NCI-H1092 treated with DMSO at 0.1 percent for 48 hours (cell line): ENCODE data around the gene LPA.
"Not testable (repeated sequence)": the region's sequence is repeated elsewhere in the genome, so short reads cannot be mapped to it uniquely, and the experiment has no call there.

ENCODE experiments used
- DNase-seq: peaks from one replicate; lab custom pipeline; 2025; lab: John Stamatoyannopoulos, UW

LPA gene

DNA sequence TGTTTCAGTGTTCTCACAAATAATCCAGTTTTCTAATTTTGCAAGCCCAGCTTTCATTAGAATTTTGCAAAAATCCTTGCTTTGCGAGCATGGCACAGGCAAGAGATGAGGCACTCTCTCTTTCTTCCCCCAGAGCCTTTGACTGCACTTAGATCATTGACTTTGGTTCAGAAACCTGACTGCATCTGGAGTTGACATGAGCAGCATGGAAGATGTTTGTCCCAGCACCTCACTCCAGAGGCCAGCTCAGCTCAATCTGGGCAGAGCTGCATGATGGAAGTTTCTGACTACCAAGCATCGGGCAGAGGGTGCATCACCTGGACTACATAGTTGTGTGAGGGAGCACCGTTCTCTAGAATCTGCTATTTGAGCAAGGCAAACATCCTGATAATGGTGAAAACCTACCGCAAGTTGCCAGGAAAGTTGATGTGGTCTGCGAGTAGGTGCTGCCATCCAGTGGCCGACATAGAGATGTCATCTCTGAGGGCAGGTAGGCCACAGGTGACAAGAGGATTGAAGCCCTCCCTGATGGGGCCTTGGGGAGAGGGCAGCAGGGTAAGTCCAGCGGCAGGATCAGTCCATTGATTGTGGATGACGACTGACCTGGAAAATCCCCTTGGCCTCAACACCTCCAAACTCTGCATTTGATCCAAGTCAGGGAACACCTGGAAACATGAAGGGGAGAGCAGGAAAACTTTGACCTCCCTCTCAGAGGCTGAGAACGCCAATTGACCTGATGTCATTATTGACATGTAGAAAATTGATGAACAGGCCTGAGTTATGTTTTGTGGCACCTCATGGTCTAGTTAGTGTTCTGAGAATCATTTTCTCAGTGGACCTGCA, 3.8 kb upstream of the LPA start:
- DNase-seq: peak; percentile 51

DNA sequence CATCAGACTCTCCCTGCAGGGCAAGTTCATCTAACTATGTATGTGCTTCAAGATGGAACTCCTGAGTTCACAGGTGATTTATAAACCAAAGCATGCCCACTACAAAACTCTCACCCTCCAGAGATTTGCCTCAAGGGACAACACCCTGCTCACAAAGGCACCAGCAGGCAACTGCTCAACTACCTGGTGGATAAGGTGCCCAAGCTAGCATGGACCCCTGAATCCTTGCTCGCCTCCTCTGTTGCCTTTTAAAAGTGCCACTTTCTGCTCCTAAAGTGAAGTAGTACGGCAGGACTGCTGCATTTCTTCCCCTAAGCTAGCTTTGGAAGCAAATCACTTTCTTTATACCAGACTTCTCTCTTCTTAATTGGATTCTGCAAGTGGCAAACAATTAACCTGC, 1.2 kb downstream of the LPA start:
- DNase-seq: no peak

DNA sequence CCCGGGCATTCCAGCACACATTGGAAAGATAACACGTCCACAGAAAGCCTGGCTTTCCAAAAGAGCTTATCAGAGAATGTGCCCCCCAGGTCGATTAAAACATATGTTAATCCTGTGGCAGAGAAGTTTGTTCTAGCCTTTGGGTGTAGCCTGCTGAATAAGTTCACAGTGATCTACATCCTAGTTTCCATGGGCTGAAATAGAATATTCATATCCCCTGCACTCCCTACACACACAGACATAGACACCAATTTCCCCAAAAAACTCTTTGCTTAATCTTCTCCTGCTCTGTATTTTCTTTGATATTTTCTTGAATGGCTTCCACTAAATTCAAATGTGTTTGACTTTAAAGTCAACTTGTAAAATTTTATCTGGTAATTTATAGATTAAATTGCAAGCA, 1.6 kb downstream of the LPA start:
- no peak for DNase-seq

DNA sequence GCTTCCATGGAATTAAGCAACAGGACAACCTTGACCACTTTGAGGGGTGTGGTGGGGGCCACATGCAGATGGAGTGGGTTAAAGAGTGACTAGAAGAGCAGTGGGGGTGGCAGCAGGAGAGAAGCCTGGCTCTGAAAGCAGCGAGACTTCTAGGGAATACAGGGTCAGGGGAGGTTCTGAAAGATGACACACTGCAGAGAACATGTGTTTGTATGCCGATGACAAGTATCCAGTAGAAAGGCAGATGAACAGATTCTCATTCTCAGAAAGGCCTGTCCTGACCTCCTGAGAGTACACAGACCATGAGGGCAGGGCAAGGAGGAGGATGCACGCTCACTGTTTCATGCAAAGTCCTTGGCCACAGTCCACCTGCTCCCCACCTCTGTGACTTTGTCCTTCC, 2.9 kb downstream of the LPA start:
- no peak for DNase-seq

DNA sequence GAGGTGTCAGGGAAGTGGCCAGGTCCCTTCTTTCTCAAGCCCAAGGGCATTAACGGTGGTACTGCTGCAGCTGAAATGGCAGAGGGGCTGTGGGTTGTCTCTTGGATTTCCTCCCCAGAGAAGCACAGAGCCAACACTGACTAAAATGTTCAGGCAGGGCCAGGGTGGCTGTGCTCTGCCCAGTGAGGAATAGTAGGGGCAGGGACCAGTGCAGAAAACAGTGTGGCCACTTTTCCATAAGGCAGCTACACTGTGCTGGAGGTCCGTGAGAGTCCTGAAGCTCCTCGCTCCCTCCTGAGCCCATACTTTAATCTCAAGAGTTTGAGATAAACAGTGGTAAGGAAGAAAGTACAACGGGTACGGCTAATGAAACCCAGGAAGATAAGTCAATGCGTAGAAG, 4.5 kb downstream of the LPA start:
- DNase-seq: no peak

DNA sequence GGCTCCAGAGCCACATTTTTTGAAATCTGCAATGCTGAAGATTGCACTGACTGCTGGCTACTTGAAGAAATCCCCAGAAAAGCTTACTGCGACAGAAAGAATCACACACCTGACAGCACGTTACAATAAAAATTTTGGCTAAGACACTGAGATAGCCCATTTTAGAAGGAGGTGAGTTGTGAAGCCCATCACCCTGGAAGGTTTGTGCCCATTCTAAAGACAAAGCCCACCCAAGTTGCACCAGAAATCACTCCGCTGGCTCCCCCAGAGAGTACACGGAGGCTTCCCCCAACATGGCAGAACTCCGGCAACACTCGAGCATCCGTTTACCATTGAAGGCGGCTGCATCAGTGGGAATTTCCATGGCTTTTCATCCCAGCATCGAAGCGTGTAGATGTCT, 29.4 kb downstream of the LPA start:
- DNase-seq: no peak

DNA sequence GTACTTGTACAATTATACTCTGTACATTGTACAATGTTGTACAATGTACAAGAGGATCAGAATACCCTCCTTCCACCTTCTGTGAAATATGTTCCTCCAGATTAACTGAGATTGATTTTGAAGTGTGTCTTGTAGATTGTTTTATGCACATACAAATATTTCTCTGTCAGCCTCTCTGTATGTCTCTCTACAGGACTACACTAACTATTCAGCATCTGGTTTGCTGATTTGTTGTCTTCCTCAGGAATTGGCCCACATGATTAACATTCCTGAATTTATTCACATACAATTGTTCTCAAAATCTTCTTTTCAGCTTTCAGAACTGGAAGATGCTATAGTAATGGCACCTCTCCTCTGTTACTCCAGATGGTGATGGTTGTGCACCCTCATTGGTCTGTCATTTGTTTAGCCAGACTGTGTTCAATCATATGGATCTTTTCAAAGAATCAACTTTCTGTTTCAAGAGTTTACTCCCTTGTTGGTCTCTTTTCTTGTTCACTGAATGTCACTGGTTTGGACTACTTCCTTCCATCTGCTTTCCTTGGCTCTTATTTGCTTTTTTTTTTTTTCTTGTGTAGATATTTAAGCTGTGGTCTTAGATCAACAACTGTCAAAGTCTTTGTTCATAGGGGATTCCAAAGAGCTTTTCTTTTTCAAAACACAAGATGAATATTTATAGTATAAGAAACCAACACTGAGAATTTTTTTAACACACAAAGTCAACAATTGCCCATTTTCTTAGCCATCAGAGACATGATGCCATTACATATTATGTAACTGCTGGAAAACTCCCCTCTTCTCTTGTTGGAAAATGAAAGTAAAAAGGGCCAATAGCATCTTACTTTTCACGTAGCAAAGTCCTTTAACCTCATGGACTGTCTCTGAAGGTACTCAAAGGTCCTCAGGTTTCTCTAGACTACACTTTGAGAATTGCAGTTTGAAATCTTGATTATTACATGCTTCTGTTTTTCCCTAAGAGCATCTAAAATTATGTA, 67.9 kb downstream of the LPA start:
- DNase-seq: no peak

DNA sequence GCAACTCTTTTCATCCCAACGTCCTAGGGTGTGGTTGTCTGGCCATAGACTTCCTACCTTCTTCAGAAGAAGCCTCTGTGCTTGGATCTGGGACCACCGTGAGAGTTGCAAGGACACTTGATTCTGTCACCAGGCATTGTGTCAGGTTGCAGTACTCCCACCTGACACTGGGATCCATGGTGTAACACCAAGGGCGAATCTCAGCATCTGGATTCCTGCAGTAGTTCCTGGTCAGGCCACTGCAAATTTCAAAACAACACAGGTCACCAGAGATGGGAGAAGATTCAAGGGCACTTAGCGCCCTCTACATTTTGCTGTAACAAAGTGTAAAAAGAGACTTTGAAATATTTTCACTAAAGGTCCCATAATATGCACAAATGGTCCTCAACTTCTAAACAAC, 68.8 kb downstream of the LPA start:
- not testable (repeated sequence) for DNase-seq

DNA sequence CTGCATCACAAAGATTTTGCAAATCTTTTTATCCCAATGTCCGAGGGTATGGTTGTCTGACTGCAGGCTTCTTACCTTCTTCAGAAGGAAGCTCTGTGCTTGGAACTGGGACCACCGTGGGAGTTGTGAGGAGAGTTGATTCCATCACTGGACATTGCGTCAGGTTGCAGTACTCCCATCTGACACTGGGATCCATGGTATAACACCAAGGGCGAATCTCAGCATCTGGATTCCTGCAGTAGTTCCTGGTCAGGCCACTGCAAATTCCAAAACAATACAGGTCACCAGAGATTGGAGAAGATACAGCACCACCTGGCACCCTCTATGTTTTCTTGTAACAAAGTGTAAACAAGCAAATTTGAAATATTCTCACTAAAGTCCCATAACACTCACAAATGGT, 77.7 kb downstream of the LPA start:
- no peak for DNase-seq

DNA sequence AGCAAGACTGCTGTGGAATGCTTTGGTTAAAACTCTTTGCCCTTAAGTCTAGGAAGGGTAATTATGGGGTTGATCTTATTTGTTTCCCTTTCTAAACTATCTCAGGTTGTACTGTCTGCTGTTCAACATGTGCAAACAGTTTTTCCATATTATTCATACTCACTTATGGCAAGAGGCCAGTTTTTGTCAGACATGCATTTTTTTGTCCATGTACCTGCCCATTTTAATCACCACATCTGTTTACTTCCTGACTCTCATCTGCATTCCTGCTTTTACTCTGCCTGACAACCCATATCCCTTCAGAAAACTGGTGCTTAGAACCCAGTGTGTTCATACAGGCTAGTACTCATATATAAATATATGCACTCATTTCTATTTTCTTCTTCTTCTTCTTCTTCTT, 80.3 kb downstream of the LPA start:
- DNase-seq: no peak

DNA sequence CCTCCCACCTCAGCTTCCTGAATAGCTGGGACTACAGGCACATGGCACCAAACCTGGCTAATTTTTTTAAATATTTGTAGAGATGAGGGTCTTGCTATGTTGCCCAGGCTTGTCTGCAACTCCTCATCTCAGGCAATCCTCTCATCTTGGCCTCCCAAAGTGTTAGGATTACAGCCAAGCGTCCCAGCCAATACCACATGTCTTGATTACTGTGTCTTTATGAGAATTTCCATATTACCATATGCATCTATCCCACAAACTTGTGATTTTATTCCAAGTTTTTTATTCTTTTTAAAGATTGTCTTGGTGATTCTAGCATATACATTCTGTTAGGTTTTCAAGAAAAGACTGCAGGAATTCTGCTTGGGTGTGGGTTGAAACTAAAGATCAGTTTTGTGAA, 82.7 kb downstream of the LPA start:
- no peak for DNase-seq

DNA sequence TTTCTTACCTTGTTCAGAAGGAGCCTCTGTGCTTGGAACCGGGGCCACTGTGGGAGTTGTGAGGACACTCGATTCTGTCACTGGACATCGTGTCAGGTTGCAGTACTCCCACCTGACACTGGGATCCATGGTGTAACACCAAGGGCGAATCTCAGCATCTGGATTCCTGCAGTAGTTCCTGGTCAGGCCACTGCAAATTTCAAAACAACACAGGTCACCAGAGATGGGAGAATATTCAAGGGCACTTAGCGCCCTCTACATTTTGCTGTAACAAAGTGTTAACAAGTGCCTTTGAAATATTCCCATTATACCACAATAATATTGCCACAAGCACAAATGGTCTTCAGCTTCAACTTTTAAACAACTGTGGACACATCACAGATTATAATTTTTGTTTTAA, 85.6 kb downstream of the LPA start:
- DNase-seq: not testable (repeated sequence)

DNA sequence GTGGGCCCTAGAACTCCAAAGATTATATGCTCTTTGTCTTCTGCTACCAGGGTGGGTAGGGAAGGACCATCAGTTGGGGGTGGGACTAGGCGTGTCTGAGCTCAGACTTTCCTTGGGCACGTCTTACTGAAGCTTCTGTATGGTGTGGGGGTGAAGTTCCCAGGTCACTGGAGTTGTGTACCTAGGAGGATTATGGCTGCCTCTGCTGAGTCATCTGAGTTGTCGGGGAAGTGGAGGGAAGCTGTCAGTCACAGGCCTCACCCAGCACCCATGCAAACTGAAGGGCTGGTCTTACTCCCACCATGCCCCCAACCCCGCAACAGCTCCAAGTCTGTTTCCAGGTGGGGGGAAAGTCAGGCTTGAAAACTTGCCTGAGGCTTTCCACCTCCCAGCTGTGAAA, 90.1 kb downstream of the LPA start:
- no peak for DNase-seq

DNA sequence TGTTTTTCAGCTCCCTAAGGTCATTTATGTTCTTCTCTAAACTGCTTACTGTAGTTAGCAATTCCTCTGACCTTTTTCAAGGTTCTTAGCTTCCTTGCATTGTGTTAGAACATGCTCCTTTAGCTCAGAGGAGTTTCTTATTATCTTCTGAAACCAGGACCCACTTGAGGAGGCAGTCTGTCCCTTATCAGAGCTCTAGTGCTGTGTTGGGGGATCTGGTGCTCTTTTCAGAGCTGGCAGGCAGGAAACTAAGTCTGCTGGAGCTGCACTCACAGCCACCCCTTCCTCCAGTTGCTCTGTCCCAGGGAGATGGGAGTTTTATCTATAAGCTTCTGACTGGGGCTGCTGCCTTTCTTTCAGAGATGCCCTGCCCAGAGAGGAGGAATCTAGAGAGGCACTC, 92.9 kb downstream of the LPA start:
- DNase-seq: not testable (repeated sequence)

DNA sequence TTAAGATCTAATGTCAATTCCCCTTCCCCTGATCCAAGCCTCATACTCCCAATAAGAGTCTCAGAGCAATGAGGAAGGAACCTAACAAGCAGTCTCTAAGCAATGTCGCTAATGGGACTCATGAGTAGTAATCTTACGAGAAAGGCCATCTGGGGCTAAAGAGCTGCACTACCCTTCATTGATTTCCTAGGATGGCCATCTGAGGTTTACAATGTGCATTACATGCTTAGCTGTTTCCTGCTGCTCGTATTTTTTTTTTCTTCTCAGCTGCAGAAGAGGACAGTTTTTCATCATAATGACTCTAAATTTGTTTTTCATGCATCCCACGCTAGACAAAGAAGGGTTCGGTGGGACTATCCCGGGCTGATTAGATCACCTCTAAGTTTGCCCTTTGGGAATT, 119.3 kb downstream of the LPA start:
- DNase-seq: no peak

DNA sequence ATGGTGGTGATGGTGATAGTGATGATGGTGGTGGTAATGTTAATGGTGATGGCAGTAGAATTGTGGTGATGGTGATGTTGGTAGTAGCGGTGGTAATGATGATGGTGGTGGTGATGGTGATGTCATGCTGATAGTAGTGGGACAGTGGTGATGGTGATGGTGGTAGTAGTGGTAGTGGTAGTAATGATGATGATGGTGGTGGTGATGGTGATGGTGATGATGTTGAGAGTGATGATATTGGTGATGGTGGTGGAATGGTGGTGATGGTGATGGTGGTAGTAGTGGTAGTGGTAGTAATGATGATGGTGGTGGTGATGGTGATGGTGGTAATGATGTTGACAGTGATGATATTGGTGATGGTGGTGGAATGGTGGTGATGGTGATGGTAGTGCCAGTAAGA, 128.8 kb downstream of the LPA start:
- no peak for DNase-seq

DNA sequence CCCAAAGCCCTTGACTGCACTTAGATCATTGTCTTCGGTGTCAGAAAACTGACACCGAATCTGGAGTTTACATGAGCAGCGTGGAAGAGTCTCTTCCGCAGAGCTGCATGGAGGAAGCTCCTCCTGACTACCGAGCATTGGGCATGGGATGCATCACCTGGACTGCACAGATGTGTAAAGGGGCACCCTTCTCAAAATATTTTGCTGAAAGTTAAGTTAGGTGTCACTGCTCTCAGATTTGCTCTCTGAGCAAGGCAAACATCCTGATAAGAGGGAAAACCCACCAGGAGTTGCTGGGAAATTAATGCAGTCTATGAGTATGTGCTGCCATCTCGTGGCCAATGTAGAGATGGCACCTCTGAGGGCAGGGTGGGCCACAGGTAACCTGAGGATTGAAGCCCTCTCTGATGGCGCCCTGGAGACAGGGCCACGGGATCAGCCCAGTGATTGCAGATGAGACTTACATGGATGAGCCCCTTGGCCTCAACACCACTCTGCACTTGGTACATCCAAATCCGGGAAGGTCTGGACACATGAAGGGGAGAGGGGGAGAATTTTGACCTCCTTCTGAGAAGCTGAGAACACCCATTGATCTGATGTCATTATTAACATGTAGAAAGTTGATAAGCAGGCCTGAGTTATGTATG, 129.9 kb downstream of the LPA start:
- peak; percentile 71 for DNase-seq

DNA sequence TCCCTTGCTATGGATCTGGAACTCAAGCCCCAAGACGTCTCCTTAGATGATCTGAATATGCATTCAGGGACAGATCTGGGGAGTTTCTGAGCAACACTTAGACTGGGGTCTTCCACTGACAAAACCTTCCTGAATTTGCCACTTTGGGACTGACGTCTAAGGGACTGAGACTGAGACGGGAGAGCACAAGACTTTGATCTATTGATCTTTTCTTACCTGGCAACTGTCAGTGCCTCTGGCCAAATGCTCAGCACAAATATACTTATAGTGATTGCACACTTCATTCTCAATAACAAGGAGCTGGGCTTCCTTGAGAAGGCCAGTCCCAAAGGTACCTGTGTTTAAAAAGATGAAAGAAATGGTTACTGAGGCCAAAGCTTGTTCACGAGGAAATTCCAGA, 131.8 kb downstream of the LPA start:
- no peak for DNase-seq

DNA sequence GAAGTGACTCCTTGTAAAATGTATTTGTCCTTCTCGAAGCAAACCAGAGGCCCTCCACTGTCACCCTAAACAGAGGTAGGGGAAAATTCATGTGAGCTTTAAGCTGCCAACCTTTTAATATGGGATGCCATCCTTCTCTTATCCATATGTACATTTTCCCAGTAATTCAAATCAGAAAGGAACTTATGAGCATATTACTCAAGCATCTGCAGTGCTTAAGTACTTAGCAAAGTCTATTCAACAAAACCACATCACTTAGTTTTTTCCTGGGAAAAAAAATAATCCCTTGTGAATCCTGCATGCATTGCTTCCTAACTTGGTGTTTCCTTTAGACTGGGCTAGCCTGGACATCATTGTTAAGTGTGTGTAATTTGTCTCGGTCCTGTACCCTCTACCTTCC, 132.2 kb downstream of the LPA start:
- no peak for DNase-seq

DNA sequence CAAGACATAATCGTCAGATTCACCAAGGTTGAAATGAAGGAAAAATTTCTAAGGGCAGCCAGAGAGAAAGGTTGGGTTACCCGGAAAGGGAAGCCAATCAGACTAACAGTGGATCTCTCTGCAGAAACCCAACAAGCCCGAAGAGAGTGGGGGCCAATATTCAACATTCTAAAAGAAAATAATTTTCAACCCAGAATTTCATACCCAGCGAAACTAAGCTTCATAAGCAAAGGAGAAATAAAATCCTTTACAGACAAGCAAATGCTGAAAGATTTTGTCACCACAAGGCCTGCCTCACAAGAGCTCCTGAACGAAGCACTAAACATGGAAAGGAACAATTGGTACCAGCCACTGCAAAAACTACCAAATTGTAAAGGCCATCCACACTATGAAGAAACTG, 134.6 kb downstream of the LPA start:
- not testable (repeated sequence) for DNase-seq

DNA sequence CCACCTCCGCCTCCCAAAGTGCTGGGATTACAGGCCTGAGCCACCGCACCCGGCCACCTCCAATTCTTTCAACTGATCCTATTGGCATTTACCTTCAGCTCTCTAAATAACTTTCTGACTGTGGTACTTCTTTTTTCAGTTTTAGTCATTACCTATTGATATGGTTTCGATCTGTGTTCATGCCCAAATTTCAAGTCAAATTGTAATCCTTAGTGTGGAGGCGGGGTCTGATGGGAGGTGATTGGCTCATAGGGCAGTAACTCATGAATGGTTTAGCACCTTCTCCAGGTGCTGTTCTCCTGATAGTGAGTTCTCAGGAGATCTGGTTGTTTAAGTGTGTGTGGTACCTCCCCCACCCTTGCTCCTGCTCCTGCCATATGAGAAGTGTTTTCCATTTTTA, 140.9 kb downstream of the LPA start:
- DNase-seq: no peak

DNA sequence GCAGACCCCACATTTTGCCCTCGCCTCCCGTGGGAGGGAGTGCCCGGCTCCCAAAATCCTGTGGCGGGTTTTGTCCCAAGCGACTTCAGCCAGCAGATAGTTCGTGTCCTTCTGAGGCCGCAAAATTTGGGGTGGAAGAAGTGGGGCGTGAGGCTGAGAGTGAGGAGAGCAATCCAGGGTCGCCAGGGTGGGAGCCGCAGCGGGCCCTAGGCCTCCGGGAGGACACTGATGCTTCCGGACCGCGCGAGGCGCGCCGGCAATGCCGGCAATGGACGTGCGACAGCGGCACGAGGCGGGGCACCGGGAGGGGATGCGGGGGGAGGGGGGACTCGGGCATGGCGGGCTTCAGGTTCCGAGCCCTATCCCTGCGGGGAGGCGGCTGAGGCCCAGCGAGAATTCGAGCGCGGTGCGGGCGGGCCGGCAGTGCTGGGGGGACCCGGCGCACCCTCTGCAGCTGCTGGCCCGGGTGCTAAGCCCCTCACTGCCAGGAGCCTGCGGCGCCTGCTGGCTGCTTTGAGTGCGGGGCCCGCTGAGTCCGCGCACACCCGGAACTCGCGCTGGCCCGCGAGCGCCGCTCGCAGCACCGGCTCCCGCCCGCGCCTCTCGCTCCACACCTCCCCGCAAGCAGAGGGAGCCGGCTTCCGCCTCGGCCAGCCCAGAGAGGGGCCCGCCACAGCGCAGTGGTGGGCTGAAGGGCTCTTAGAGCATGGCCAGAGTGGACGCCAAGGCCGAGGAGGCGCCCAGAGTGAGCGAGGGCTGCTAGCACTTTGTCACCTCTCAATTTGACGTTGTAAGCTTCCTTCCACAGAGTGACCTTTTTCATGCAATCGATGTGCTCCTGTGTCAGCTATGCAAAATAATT, 143.8 kb downstream of the LPA start:
- peak; percentile 90 for DNase-seq
